Eye (tissue), 1 donor: ENCODE measurements around the gene SPRING1.

Experiments
- DNase-seq: peaks from one replicate; pipeline ENCODE4 v3.0.0-alpha.2; 2015

Gene SPRING1

GRCh38 chr12:116736962-116737773, 701 bp downstream of the SPRING1 start:
- peak; percentile 33 for DNase-seq

GRCh38 chr12:116735951-116736599, 1.8 kb downstream of the SPRING1 start:
- DNase-seq = no peak

- DNase-seq = no peak
Observed at GRCh38 chr12:116735084-116735483, 2.8 kb downstream of the SPRING1 start.

- no peak for DNase-seq
Observed at GRCh38 chr12:116734156-116734768, 3.6 kb downstream of the SPRING1 start.

- no peak for DNase-seq
Observed at GRCh38 chr12:116731801-116732200, 6.1 kb downstream of the SPRING1 start.

- no peak for DNase-seq
Observed at GRCh38 chr12:116727891-116728290, 10.0 kb downstream of the SPRING1 start.

- DNase-seq = no peak
Observed at GRCh38 chr12:116727261-116727660, 10.6 kb downstream of the SPRING1 start.

GRCh38 chr12:116726694-116727093, 11.2 kb downstream of the SPRING1 start:
- no peak for DNase-seq

- no peak for DNase-seq
Observed at GRCh38 chr12:116722245-116722644, 15.6 kb downstream of the SPRING1 start.

GRCh38 chr12:116719731-116720528, 17.9 kb downstream of the SPRING1 start:
- DNase-seq = no peak

GRCh38 chr12:116718655-116719454, 19.0 kb downstream of the SPRING1 start:
- peak; percentile 82 for DNase-seq

GRCh38 chr12:116717466-116718437, 20.1 kb downstream of the SPRING1 start:
- peak; percentile 67 for DNase-seq

- DNase-seq = no peak
Observed at GRCh38 chr12:116714175-116714574, 23.7 kb downstream of the SPRING1 start.

GRCh38 chr12:116713527-116713926, 24.3 kb downstream of the SPRING1 start:
- DNase-seq = no peak

- DNase-seq = no peak
Observed at GRCh38 chr12:116712458-116713303, 25.2 kb downstream of the SPRING1 start.

GRCh38 chr12:116710370-116711150, 27.3 kb downstream of the SPRING1 start:
- peak; percentile 93 for DNase-seq

GRCh38 chr12:116709768-116710167, 28.1 kb downstream of the SPRING1 start:
- peak; percentile 51 for DNase-seq

GRCh38 chr12:116708826-116709756, 28.8 kb downstream of the SPRING1 start:
- DNase-seq = peak; percentile 91
